Hepatocyte (in vitro differentiated cells): ENCODE measurements around the gene PARD3B.

Source experiments
- CTCF ChIP-seq: fragments of 200-600 bp; sonication (generic); IDR thresholded peaks from 2 replicates; pipeline ENCODE4 v1.5.1; 2016; ENCODE audit warnings: antibody characterized with exemption, mild to moderate bottlenecking; ENCODE audit not compliant: poor library complexity
- EZH2 ChIP-seq: fragments of 200-600 bp; sonication (generic); IDR thresholded peaks from 2 replicates; pipeline ENCODE4 v1.6.1; 2016; ENCODE audit warnings: antibody characterized with exemption, mild to moderate bottlenecking, borderline replicate concordance
- EZH2phosphoT487 ChIP-seq: fragments of 200-600 bp; sonication (generic); IDR thresholded peaks from one replicate; pipeline ENCODE4 v1.6.1; 2018; ENCODE audit warnings: antibody characterized with exemption, mild to moderate bottlenecking, low read depth, moderate library complexity; ENCODE audit not compliant: unreplicated experiment, severe bottlenecking

- TF ChIP-seq CTCF (no peak), EZH2 (no peak), EZH2phosphoT487 (no peak)
Measured at GRCh38 chr2:204634564-204634963, 89.3 kb downstream of the PARD3B start.
